NCI-H510A treated with DMSO at 0.1 percent for 48 hours (cell line): ENCODE results near the gene KIF26A.

Experiments used
- DNase-seq: peaks from one replicate; lab custom pipeline; 2025; lab: John Stamatoyannopoulos, UW

Gene KIF26A

GRCh38 chr14:104101651-104102281 is 36.6 kb upstream of the KIF26A start:
- no peak for DNase-seq

GRCh38 chr14:104102282-104102914 is 36.0 kb upstream of the KIF26A start:
- no peak for DNase-seq

GRCh38 chr14:104103061-104103445 is 35.3 kb upstream of the KIF26A start:
- DNase-seq = no peak

GRCh38 chr14:104103446-104104075 is 34.8 kb upstream of the KIF26A start:
- DNase-seq = no peak

- no peak for DNase-seq
These were observed 34.1 kb upstream of the KIF26A start for GRCh38 chr14:104104076-104104901.

- no peak for DNase-seq
These were observed 33.1 kb upstream of the KIF26A start for GRCh38 chr14:104105071-104105821.

- no peak for DNase-seq
These were observed 32.4 kb upstream of the KIF26A start for GRCh38 chr14:104105822-104106470.

- no peak for DNase-seq
These were observed 31.9 kb upstream of the KIF26A start for GRCh38 chr14:104106471-104106991.

GRCh38 chr14:104107101-104107581 is 31.2 kb upstream of the KIF26A start:
- DNase-seq = no peak

GRCh38 chr14:104107611-104108569 is 30.5 kb upstream of the KIF26A start:
- DNase-seq = no peak

GRCh38 chr14:104108570-104109541 is 29.5 kb upstream of the KIF26A start:
- no peak for DNase-seq

- DNase-seq = no peak
These were observed 28.5 kb upstream of the KIF26A start for GRCh38 chr14:104109731-104110361.

GRCh38 chr14:104110491-104111209 is 27.7 kb upstream of the KIF26A start:
- DNase-seq = no peak

GRCh38 chr14:104111301-104112112 is 26.9 kb upstream of the KIF26A start:
- DNase-seq = no peak

GRCh38 chr14:104112113-104112505 is 26.3 kb upstream of the KIF26A start:
- no peak for DNase-seq
